Omental fat pad (tissue), 4 donors: ENCODE data around the gene LRFN5. TPM values are rescaled to one million over a fixed set of nuclear protein-coding genes. Genes with fewer than 3 reads are reported as not detected.
"Not testable (repeated sequence)": the region's sequence is repeated elsewhere in the genome, so short reads cannot be mapped to it uniquely, and the experiment has no call there.

Source experiments
- ATAC-seq: fragments of 150-250 bp; one replicate; pipeline ENCODE4 v1.9.1; 2016; ENCODE audit warnings: mild to moderate bottlenecking, moderate library complexity; ENCODE audit not compliant: low FRiP score
- DNase-seq: peaks from one replicate; pipeline ENCODE4 v3.0.0-alpha.2; 2019; ENCODE audit warnings: low spot score
- total RNA-seq, 4 donors: library from RNA; depleted of rRNA; stranded (reverse); fragments of >200 nt; gene quantifications; one replicate each; pipeline ENCODE4 v1.1.0, GENCODE V29; 2016
- TF ChIP-seq, protein P1 (sequence below), 3 donors: fragments of 450-650 bp; IDR thresholded peaks; one replicate each; pipeline ENCODE4 v1.5.1; 2016 to 2017; ENCODE audit warnings: antibody characterized with exemption in 3 of 3, mild to moderate bottlenecking in 3 of 3, moderate library complexity in 2 of 3

LRFN5 gene
- total RNA-seq: 1 to 10 TPM; 2.4 to 7.3 (median 6.0) TPM

DNA sequence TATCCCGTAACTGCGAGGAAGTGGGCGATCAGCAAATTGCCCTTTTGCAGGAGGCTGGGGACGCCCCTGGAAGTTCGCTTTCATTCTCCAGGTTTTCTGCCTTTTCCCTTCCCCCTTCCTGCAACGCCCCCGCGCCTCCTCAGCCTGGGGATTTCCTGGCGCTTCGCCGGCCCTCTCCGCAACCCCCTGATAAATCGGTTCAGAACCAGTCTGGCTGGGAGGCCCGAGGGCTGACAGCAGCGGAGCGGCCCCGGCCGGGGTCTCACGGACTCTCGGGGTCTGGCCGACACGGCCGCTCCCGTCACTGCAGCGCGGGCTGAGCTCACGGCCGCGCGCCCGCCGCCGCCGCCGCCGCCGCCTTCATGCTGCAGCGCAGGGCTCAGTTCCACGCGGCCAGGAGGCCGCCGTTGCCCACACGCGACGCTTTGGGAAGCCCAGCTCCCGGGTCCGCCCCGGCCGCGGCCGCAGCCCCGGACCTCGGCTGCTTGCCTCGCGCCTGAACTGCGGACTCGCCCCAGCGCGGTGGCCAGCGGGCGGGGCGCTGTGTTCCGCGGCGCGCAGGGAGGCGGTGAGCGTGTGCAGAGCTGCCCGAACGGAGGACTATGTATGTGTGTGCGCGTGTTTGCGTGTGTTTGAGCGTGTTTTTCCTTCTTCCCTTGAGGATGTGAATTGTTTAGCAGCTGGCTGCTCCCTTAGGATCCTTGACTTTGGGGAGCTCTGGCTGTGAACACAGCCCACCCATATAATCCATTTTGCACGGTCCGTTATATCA, at the start of gene LRFN5:
Gene LRFN5 (plus strand): TSS at position 345 of the 772 bp plus-strand sequence.
- TF ChIP-seq, protein P1, sequence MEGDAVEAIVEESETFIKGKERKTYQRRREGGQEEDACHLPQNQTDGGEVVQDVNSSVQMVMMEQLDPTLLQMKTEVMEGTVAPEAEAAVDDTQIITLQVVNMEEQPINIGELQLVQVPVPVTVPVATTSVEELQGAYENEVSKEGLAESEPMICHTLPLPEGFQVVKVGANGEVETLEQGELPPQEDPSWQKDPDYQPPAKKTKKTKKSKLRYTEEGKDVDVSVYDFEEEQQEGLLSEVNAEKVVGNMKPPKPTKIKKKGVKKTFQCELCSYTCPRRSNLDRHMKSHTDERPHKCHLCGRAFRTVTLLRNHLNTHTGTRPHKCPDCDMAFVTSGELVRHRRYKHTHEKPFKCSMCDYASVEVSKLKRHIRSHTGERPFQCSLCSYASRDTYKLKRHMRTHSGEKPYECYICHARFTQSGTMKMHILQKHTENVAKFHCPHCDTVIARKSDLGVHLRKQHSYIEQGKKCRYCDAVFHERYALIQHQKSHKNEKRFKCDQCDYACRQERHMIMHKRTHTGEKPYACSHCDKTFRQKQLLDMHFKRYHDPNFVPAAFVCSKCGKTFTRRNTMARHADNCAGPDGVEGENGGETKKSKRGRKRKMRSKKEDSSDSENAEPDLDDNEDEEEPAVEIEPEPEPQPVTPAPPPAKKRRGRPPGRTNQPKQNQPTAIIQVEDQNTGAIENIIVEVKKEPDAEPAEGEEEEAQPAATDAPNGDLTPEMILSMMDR (IDR thresholded peaks at IDR 0.05): no peak
- DNase-seq (peak; percentile 30), ATAC-seq (peak; percentile 70)

DNA sequence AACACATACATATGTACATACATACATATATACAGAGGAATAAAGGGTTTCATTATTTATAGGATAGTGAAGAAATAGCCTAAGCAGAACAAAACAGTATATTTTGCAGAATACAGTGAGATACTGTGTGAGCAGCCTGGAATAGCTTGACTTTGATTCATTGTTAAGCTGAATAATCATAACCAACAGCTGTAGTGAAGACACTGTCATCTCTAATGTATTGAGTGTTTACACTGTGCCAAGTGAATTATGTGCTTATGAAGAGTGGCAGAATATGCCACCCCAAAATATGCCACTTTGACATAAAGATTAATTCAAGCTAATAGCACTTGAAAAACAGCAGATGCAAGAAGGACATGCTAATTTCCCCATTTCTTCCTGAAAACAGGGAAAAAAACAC, 48.2 kb upstream of the LRFN5 start:
- ATAC-seq: no peak

DNA sequence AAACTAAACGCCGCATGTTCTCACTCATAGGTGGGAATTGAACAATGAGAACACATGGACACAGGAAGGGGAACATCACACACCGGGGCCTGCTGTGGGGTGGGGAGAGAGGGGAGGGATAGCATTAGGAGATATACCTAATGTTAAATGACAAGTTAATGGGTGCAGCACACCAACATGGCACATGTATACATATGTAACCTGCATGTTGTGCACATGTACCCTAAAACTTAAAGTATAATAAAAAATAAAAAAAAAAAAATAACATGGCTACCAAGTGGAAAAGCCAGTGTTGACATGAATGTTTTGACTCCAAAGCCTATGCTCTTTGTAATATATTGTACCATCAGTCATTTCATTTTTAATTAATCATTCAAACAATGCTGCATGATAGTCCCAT, 39.8 kb upstream of the LRFN5 start:
- not testable (repeated sequence) for ATAC-seq, DNase-seq

More for the DNA sequence above, 48.2 kb upstream of the LRFN5 start:
- DNase-seq: no peak
- TF ChIP-seq, protein P1 (IDR thresholded peaks at IDR 0.05): no peak

DNA sequence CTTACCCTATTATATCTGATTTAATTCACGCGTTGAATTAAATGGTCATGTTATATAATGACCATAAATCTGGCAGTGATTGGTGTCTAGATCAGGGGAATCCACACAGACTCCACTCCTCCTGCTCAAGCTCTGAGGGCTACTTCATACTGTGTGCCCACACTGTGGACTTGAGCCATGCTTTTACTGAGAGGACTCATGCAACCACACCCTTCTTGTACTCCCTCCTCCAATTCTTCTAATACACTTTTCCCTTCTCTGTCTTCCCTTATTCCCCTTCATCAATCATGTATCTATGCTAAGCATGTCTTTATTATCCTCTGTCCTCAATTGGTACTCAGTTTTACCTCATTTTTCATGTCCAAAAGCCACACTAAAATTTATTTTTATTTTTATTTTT, 37.7 kb upstream of the LRFN5 start:
- ATAC-seq: no peak
- TF ChIP-seq, protein P1 (IDR thresholded peaks at IDR 0.05): no peak
- no peak for DNase-seq

DNA sequence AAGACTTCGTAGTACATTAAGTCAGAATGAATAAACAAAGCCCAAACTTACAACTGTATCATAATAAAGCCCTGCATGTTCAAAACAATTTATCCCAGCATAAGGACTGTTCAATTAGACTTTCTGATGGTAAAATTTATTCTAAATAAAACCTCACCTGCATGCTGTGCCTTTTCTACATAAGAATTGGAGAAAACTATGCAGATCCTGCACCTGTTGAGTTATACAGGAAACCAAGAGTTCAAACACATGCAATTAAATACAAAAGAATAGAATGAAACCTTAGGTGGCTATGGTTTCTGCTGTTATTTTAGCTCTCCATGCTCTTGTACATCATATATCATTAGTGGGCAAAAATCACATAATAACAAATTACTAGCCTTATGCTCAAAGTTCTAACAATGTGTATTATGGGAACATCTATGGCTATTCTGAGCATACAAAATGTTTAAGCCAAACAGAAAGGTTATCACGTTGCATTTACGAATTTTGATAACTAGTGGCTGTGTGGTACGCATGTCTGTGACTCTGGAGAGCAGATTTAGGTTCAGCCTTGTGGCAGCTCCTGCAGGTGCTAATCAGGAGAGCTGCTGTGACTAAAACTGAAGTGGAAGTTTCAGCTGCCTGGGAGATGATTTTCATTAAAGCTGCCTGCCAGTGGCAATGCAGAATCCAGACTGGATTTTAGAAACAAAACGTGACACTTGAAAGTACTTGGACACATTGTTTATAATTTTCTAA, 36.1 kb upstream of the LRFN5 start:
- no peak for ATAC-seq
- TF ChIP-seq, protein P1 (IDR thresholded peaks at IDR 0.05): no peak

DNA sequence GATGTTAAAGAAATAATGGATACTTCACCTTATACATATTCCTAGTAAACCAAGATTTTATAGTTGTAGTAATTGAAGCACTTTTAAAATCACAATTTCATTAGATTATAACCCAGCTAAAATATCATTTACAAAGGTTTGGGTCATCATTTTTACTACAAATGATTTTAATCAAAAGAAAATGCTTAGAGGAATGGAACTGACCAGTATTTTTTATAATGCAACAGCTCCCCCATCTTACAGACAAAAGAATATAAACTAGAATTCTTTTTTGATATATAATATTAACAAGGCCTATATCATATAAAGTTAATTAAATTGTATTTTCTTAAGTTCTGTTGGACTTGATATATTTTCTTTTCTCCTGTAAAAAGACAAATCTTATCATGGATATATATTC, 20.4 kb upstream of the LRFN5 start:
- no peak for DNase-seq
- TF ChIP-seq, protein P1 (IDR thresholded peaks at IDR 0.05): no peak
- ATAC-seq: no peak

More for the DNA sequence above, 36.1 kb upstream of the LRFN5 start:
- no peak for DNase-seq

DNA sequence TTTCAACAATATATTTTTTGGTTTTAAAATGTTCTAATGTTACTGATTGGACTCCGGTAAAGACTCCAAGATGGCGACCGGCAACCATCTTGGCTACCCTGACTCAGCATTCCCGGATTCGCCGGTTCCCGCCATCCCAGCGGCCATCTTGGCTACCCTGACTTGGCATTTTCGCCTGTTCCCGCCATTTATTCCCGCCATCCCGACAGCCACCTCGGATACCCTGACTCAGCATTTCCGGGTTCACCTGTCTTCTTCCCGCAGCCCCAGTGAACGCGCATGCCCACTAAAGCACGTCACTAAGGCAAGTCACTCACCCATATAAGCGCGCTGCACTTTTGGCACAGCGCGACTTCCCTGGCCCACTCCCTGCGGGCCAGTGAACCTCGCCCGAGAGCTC, 9.0 kb upstream of the LRFN5 start:
- no peak for ATAC-seq
- TF ChIP-seq, protein P1 (IDR thresholded peaks at IDR 0.05): no peak
- no peak for DNase-seq

DNA sequence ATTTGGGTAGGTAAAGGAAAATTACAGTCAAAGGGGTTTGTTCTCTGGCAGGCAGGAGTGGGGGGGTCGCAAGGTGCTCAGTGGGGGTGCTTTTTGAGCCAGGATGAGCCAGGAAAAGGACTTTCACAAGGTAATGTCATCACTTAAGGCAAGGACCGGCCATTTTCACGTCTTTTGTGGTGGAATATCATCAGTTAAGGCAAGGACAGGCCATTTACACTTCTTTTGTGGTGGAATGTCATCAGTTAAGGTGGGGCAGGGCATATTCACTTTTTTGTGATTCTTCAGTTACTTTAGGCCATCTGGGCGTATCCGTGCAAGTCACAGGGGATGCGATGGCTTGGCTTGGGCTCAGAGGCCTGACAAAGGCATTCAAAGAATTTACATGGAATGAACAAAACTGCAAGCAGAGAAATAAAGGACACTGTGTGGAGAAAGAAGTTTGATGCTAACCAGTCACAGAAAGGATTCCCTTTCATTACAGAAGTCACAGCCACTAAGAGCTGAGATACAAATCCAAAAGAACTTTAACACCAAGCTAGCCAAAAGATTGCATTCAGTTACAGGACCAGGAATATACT, 6.8 kb upstream of the LRFN5 start:
- DNase-seq, ATAC-seq: not testable (repeated sequence)
